GM12874 (cell line): Measurements from ENCODE around the gene BCL7C.

ENCODE experiments used
- CTCF ChIP-seq: IDR thresholded peaks from 2 replicates; pipeline ENCODE4 v1.5.1; 2011; ENCODE audit warnings: low read depth, mild to moderate bottlenecking, control low read depth, low read length, moderate library complexity; ENCODE audit not compliant: insufficient read depth

The BCL7C gene

DNA sequence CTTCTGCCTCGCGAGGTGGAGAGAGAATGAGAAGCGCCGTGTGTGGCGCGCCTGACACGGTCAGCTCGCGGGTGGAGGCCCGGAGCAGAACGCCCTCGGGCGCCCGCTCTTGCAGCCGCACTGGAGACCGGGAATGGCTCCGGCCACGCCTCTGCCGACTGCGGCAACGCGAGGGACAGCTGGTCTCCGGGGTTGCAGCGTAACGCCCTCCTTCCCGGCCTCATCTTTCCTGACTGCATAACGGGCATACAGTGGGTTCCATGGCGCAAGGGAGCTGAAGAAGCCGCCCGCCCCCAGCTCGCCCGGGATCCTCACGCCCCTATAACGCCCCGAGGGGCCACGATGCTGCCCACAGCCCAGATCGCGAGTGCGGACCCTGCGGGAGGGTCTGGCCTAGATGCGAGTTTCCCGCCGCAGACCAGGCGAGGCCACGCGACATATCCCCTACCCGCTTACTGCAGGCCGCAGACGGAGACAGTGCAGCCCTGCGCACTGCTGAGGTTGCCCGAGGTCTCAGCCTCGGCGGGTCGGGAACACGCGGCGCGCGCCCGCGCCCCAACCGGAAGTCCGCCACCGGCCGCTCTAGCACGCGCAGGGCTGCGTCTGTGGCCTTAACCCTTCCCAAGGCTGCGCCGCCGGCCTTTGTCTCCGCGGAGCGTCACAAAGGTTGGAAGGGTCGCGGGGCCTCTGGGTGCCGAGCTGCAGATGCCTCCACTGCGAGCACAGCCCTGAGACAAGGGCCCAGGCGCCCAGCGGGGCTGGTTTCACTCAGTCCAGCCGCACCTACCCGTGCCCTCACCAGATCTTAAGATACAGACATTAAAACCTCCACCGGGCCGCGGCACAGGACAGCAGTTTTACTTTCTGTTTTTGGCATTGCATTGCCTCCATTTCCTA, 18.8 kb downstream of the BCL7C start:
- TF ChIP-seq CTCF: no peak

DNA sequence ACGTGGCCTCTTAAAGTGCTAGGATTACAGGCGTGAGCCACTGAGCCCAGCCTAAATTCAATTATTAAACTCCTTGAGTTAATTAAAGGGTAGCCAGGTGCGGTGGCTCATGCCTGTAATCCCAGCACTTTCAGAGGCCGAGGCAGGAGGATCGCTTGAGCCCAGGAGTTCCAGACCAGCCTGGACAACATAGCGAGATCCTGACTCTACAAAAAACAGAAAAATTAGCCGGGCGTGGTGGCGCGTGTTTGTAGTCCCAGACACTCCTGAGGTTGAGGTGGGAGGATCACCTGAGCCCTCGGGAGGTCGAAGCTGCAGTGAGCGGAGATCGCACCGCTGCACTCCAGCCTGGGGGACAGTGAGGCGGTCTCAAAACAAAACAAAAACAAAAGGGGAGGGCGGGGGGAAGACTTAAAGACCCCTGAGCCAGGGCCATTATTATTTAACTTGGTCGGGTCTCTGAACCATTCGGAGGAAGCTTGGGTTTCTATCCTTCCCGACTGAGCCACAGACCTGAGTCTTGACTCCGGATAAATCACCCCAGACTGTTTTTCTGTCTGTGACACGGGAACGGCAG, 19.5 kb downstream of the BCL7C start:
- TF ChIP-seq CTCF: no peak

GRCh38 chr16:30870904-30871303, 23.0 kb downstream of the BCL7C start:
- no peak for TF ChIP-seq CTCF

DNA sequence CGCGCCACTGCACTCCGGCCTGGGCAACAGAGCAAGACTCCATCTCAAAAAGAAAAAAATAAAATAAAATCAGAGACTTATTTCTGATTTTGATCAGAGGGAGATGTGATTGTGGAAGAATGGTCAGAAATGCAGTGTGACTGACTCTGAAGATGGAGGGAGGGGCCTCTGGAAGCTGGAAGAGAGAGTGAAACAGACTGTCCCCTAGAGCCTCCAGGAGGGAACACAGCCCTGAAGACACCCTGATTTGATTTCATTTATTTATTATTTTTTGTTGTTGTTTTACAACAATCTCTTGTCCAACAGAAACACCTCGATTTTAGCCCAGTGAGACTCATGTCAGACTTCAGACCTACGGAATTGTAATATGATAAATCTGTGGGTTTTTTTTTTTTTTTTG, 26.1 kb downstream of the BCL7C start:
- no peak for TF ChIP-seq CTCF

DNA sequence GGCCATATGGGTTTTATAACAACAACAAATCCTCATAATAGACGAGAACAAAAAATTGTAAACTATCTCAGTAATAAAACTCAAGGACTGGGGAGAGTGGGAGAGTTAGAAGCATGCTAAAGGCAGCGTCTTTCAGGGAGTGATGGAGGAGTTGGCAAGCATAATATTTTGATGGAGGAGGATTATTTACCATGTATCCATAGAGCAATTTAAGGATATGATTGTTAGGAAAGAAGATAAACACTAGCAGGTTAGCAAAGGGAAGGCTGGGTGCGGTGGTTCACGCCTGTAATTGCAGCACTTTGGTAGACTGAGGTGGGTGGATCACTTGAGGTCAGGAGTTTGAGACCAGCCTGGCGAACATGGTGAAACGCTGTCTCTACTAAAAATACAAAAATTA, 27.8 kb downstream of the BCL7C start:
- no peak for TF ChIP-seq CTCF

GRCh38 chr16:30858829-30859423, 35.0 kb downstream of the BCL7C start:
- TF ChIP-seq CTCF: no peak

DNA sequence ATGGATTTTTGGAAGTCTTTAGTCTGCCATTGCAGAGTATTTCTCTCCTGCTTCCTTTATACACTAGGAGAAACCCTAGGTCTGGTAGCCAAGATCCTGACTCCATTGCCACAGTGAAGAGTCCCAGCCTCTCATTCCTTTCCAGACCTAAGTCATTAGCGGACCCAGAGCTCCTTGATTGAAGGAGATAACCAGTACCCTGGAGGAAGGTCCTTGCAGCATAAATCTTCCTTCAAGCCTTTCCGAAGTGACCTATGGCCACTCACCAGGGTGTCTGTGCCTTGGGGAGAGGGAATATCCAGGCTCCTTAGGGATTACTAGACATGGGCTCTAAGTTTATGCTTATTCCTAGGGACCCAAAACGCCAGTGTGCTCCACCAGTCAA, 35.8 kb downstream of the BCL7C start:
- TF ChIP-seq CTCF: no peak
